ENCODE data around the gene IGLON5. TPM values are rescaled to one million over a fixed set of nuclear protein-coding genes. Genes with fewer than 3 reads are reported as not detected.

The IGLON5 gene
- total RNA-seq, 1 donor from 2014 or later = not detected

DNA sequence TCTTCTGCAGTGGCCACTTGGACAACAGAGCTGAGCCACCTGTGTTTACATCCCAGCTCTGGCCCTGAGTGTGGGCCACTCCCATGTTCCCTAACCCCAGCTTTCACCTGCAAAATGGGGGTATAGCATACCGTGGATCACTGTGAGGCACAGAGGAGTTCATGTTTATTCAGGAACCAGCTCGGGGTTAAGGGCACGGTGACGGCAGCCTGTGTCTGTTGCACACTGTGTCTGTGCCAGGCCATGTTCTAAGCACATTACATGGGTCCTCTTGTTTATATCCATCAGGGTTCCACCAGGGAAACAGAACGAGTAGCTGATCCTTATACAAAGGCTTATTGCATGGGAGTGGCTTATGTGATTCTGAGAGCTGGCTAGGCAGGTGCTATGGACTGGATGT lies 14.0 kb upstream of the IGLON5 start:
- peaks cover 21% of the 10 kb centered on the region for H3K27me3 ChIP-seq
- intact Hi-C loops (cut with DNase I) = no loop called here
- DNase-seq (no peak), ATAC-seq (no peak)
- TF ChIP-seq, protein P1, sequence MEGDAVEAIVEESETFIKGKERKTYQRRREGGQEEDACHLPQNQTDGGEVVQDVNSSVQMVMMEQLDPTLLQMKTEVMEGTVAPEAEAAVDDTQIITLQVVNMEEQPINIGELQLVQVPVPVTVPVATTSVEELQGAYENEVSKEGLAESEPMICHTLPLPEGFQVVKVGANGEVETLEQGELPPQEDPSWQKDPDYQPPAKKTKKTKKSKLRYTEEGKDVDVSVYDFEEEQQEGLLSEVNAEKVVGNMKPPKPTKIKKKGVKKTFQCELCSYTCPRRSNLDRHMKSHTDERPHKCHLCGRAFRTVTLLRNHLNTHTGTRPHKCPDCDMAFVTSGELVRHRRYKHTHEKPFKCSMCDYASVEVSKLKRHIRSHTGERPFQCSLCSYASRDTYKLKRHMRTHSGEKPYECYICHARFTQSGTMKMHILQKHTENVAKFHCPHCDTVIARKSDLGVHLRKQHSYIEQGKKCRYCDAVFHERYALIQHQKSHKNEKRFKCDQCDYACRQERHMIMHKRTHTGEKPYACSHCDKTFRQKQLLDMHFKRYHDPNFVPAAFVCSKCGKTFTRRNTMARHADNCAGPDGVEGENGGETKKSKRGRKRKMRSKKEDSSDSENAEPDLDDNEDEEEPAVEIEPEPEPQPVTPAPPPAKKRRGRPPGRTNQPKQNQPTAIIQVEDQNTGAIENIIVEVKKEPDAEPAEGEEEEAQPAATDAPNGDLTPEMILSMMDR (IDR thresholded peaks at IDR 0.05) = no peak
- H3K4me1 ChIP-seq = no peaks in the 10 kb centered on the region
- no peak overlapping the region for H3K4me3 ChIP-seq
- H3K9me3 ChIP-seq = no peaks in the 10 kb centered on the region
- no peaks in the 10 kb centered on the region for H3K36me3 ChIP-seq
- H3K27ac ChIP-seq = no peak overlapping the region

DNA sequence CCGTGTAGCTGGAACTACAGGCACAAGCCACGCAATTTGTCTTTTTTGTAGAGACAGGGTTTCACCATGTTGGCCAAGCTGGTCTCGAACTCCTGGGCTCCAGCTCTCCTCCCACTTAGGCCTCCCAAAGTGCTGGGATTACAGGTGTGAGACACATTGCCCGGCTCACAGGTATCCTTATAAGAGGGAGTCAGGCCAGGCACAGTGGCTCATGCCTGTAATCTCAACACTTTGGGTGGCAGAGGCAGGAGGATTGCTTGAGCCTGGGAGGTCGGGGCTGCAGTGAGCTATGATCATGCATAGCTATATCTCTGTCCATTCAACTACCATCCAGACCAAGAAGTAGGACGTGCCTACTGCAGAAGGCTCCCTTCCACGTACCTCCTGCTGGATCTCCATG lies 10.2 kb upstream of the IGLON5 start:
- TF ChIP-seq, protein P1 (IDR thresholded peaks at IDR 0.05) = no peak
- ATAC-seq (no peak), DNase-seq (no peak)
- H3K9me3 ChIP-seq = no peaks in the 10 kb centered on the region
- no peaks in the 10 kb centered on the region for H3K36me3 ChIP-seq
- intact Hi-C loops (cut with DNase I) = no loop called here
- H3K4me1 ChIP-seq = no peaks in the 10 kb centered on the region
- H3K27ac ChIP-seq = no peak overlapping the region
- H3K27me3 ChIP-seq = peaks cover 16% of the 10 kb centered on the region
- no peak overlapping the region for H3K4me3 ChIP-seq

DNA sequence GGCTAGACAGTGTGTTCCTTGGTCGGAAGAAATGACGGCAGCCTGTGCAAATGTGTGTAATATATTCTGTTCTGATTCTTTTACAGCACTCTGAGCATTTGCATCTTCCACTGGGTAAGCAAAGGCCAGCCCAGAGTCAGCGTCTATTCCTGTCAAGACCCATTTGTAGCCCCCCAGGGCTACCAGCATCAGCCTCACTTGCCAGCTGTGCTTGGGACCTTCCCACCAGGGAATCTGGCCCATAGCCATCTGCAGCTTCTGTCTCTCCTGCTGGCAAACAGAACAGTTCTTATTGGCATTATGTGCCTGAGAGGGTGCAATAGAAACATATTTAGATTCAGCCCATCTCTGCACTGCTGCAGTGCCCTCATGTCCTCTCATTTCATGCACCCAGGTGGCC lies 6.0 kb upstream of the IGLON5 start:
- no peak for DNase-seq
- Histone ChIP-seq H3K27me3 (peaks cover 38% of the 10 kb centered on the region), H3K27ac (no peak overlapping the region), H3K4me3 (no peak overlapping the region), H3K36me3 (no peaks in the 10 kb centered on the region), H3K4me1 (no peaks in the 10 kb centered on the region), H3K9me3 (no peaks in the 10 kb centered on the region)
- intact Hi-C loops (cut with DNase I) = no loop called here
- ATAC-seq = no peak
- TF ChIP-seq, protein P1 (IDR thresholded peaks at IDR 0.05) = no peak

DNA sequence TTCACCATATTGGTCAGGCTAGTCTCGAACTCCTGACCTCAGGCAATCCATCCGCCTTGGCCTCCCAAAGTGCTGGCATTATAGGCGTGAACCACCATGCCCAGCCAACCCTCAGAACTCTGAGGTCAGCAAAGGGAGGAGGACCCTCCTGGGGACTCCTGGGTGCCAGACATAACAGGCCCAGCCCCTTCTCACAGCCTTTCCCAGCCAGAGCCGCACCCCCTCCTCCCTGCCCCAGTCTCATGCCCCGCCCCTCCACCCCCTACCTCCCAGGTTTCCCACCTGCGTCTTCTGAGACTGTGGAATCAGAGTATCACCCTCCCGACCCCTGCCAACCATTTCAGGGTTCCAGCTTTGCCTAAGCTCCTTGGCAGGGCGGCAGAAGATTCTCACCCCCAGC lies 5.2 kb downstream of the IGLON5 start:
- Histone ChIP-seq H3K36me3 (no peaks in the 10 kb centered on the region), H3K27ac (no peak overlapping the region), H3K4me3 (no peak overlapping the region), H3K27me3 (peaks cover 8% of the 10 kb centered on the region), H3K9me3 (no peaks in the 10 kb centered on the region), H3K4me1 (no peaks in the 10 kb centered on the region)
- TF ChIP-seq, protein P1 (IDR thresholded peaks at IDR 0.05) = no peak
- ATAC-seq = no peak
- intact Hi-C loops (cut with DNase I) = no loop called here
- no peak for DNase-seq

DNA sequence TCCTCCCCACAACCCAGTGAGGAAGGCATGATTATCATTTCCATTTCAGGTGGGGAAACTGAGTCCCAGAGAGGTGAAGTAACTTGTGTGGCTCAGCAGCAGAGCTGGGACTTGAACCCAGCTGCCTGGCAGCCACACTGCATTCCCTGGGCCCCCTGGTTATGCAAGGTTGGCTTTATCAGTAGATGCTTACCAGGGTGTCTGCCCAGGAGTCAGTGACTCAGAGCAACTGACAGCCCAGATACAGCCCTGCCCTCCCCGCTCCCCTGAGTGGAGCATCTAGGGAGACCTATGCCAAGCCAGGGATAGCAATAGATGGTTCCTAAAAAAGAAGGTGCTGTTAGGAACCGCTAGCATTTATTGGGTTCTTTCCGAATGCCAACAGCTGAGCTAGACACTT lies 5.9 kb downstream of the IGLON5 start:
- H3K27me3 ChIP-seq = peaks cover 4% of the 10 kb centered on the region
- DNase-seq = no peak
- H3K4me3 ChIP-seq = no peak overlapping the region
- H3K9me3 ChIP-seq = no peaks in the 10 kb centered on the region
- H3K4me1 ChIP-seq = no peaks in the 10 kb centered on the region
- H3K27ac ChIP-seq = no peak overlapping the region
- H3K36me3 ChIP-seq = no peaks in the 10 kb centered on the region
- TF ChIP-seq, protein P1 (IDR thresholded peaks at IDR 0.05) = no peak
- intact Hi-C loops (cut with DNase I) = no loop called here
- no peak for ATAC-seq

DNA sequence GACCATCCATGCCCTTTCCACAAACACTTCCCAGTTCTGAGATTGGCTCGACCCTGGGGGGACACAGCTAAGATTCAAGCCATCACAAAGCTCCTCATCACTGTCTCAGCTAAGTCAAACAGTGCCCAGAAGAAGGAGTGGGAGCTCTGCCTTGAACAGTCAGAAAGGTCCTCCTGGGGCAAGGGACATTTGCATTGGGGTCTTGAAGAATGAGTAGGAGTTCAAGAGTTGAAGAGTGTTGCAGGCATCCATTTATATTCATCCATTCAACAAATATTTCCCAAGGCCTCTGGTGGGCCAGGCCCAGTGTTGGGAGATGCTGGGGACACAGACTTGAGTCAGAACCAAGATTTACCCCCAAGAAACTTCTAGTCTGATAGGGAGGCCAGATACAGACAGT lies 6.5 kb downstream of the IGLON5 start:
- H3K36me3 ChIP-seq = no peaks in the 10 kb centered on the region
- no peak overlapping the region for H3K27ac ChIP-seq
- H3K4me3 ChIP-seq = no peak overlapping the region
- ATAC-seq (no peak), DNase-seq (no peak)
- H3K9me3 ChIP-seq = no peaks in the 10 kb centered on the region
- TF ChIP-seq, protein P1 (IDR thresholded peaks at IDR 0.05) = no peak
- intact Hi-C loops (cut with DNase I) = no loop called here
- peaks cover 4% of the 10 kb centered on the region for H3K27me3 ChIP-seq
- no peaks in the 10 kb centered on the region for H3K4me1 ChIP-seq

All from upper lobe of right lung (tissue), 1 donor.